Measurements from ENCODE around the gene PDE11A.

- TF ChIP-seq CTCF (IDR thresholded peaks at IDR 0.05) (no peak), POLR2A (IDR thresholded peaks at IDR 0.05) (no peak), EP300 (IDR thresholded peaks at IDR 0.05) (no peak)
Measured at GRCh38 chr2:177668617-177669016, 404.0 kb downstream of the PDE11A start.
